Muscle of leg (tissue), 11 donors: Measurements from ENCODE around the gene CERS6. TPM values are rescaled to one million over a fixed set of nuclear protein-coding genes. Genes with fewer than 3 reads are reported as not detected.

Source experiments
- DNase-seq: peaks from one replicate; pipeline ENCODE4 v3.0.0; 2013
- H3K27ac ChIP-seq: one replicate; pipeline ENCODE4 v1.5.1; 2013; ENCODE audit warnings: mild to moderate bottlenecking, low read length, control low read depth
- H3K27me3 ChIP-seq: one replicate; pipeline ENCODE4 v1.6.1; 2013; ENCODE audit warnings: low read length; ENCODE audit not compliant: control insufficient read depth, insufficient read depth
- H3K36me3 ChIP-seq: one replicate; pipeline ENCODE4 v1.6.1; 2013; ENCODE audit warnings: low read length; ENCODE audit not compliant: control insufficient read depth, insufficient read depth
- H3K4me1 ChIP-seq: one replicate; pipeline ENCODE4 v1.6.1; 2013; ENCODE audit warnings: low read length; ENCODE audit not compliant: control insufficient read depth, insufficient read depth
- H3K4me3 ChIP-seq: one replicate; pipeline ENCODE4 v1.5.1; 2013; ENCODE audit warnings: low read length, control low read depth
- H3K9me3 ChIP-seq: replicated peaks from 2 replicates; pipeline ENCODE4 v1.6.1; 2013; ENCODE audit warnings: low read depth, low read length; ENCODE audit not compliant: control insufficient read depth
- WGBS: methylation state at CpG from one replicate; pipeline ENCODE4 v1.1.5; 2013; ENCODE audit warnings: missing lambda C conversion rate; ENCODE audit not compliant: insufficient coverage; 5-methylcytosine and 5-hydroxymethylcytosine counted together
- polyA plus RNA-seq, 8 donors: library from polyadenylated mRNA; unstranded; fragments of 120-200 nt; gene quantifications; one replicate each; pipeline versions ENCODE4 v1.2.1 to v1.2.3, GENCODE V29; 2013; ENCODE audit warnings: inconsistent platforms in 1 of 8, low replicate concordance in 1 of 8; ENCODE audit not compliant: insufficient read length in 8 of 8, insufficient read depth in 1 of 8
- total RNA-seq: library from RNA; stranded (reverse); fragments of 120-200 nt; gene quantifications from one replicate; pipeline ENCODE4 v1.2.4, GENCODE V29; 2013

The CERS6 gene
- total and polyA plus RNA-seq, 9 donors = 21.2 to 54.4 (median 39.0) TPM

- Histone ChIP-seq H3K4me3 (no peak overlapping the region), H3K27ac (no peak overlapping the region), H3K4me1 (peaks cover 2% of the 10 kb centered on the region), H3K36me3 (peaks cover 8% of the 10 kb centered on the region), H3K9me3 (no peaks in the 10 kb centered on the region), H3K27me3 (no peaks in the 10 kb centered on the region)
- DNase-seq = peak; percentile 33
- no CpG with 5 or more reads among the region's 3 CpGs for WGBS
Observed at GRCh38 chr2:168687314-168687713, 231.2 kb downstream of the CERS6 start.

- H3K4me1 ChIP-seq = peaks cover 2% of the 10 kb centered on the region
- H3K9me3 ChIP-seq = no peaks in the 10 kb centered on the region
- H3K36me3 ChIP-seq = peaks cover 10% of the 10 kb centered on the region
- no peak for DNase-seq
- H3K27me3 ChIP-seq = no peaks in the 10 kb centered on the region
- no peak overlapping the region for H3K27ac ChIP-seq
- H3K4me3 ChIP-seq = no peak overlapping the region
- 90% methylated on average over 1 of the region's 1 CpG for WGBS
Observed at GRCh38 chr2:168690381-168690885, 234.4 kb downstream of the CERS6 start.

- Histone ChIP-seq H3K9me3 (no peaks in the 10 kb centered on the region), H3K27ac (no peak overlapping the region), H3K27me3 (no peaks in the 10 kb centered on the region), H3K4me3 (no peak overlapping the region), H3K36me3 (peaks cover 13% of the 10 kb centered on the region), H3K4me1 (peaks cover 2% of the 10 kb centered on the region)
- DNase-seq = no peak
- 44% methylated on average over 1 of the region's 1 CpG for whole genome bisulfite sequencing
Observed at GRCh38 chr2:168691221-168691620, 235.1 kb downstream of the CERS6 start.

- no peak overlapping the region for H3K4me3 ChIP-seq
- no peaks in the 10 kb centered on the region for H3K27me3 ChIP-seq
- WGBS = 57% methylated on average over 1 of the region's 4 CpGs
- no peak overlapping the region for H3K27ac ChIP-seq
- peaks cover 16% of the 10 kb centered on the region for H3K36me3 ChIP-seq
- no peaks in the 10 kb centered on the region for H3K9me3 ChIP-seq
- no peaks in the 10 kb centered on the region for H3K4me1 ChIP-seq
- no peak for DNase-seq
Observed at GRCh38 chr2:168692132-168692744, 236.2 kb downstream of the CERS6 start.

- peaks cover 3% of the 10 kb centered on the region for H3K4me1 ChIP-seq
- no peaks in the 10 kb centered on the region for H3K9me3 ChIP-seq
- no peak overlapping the region for H3K27ac ChIP-seq
- H3K27me3 ChIP-seq = no peaks in the 10 kb centered on the region
- H3K36me3 ChIP-seq = peaks cover 16% of the 10 kb centered on the region
- DNase-seq = no peak
- no peak overlapping the region for H3K4me3 ChIP-seq
- no CpG with 5 or more reads among the region's 3 CpGs for WGBS
Observed at GRCh38 chr2:168694173-168694572, 238.1 kb downstream of the CERS6 start.

GRCh38 chr2:168694866-168695265 is 238.8 kb downstream of the CERS6 start:
- Histone ChIP-seq H3K4me3 (no peak overlapping the region), H3K27ac (no peak overlapping the region), H3K27me3 (no peaks in the 10 kb centered on the region), H3K9me3 (no peaks in the 10 kb centered on the region), H3K36me3 (peaks cover 16% of the 10 kb centered on the region), H3K4me1 (peaks cover 4% of the 10 kb centered on the region)
- no CpG with 5 or more reads among the region's 6 CpGs for WGBS
- DNase-seq = no peak

GRCh38 chr2:168697668-168698121 is 241.6 kb downstream of the CERS6 start:
- H3K36me3 ChIP-seq = peaks cover 7% of the 10 kb centered on the region
- H3K4me3 ChIP-seq = no peak overlapping the region
- peaks cover 11% of the 10 kb centered on the region for H3K4me1 ChIP-seq
- no peak overlapping the region for H3K27ac ChIP-seq
- no peak for DNase-seq
- WGBS = 100% methylated on average over 1 of the region's 3 CpGs
- H3K9me3 ChIP-seq = no peaks in the 10 kb centered on the region
- H3K27me3 ChIP-seq = no peaks in the 10 kb centered on the region

GRCh38 chr2:168698969-168699368 is 242.9 kb downstream of the CERS6 start:
- DNase-seq = peak; percentile 66
- H3K9me3 ChIP-seq = no peaks in the 10 kb centered on the region
- no peaks in the 10 kb centered on the region for H3K27me3 ChIP-seq
- 58% methylated on average over 2 of the region's 4 CpGs for WGBS
- no peak overlapping the region for H3K27ac ChIP-seq
- H3K36me3 ChIP-seq = peaks cover 7% of the 10 kb centered on the region
- no peak overlapping the region for H3K4me3 ChIP-seq
- peaks cover 11% of the 10 kb centered on the region for H3K4me1 ChIP-seq

- H3K36me3 ChIP-seq = peaks cover 7% of the 10 kb centered on the region
- H3K9me3 ChIP-seq = no peaks in the 10 kb centered on the region
- H3K4me1 ChIP-seq = peaks cover 11% of the 10 kb centered on the region
- H3K27me3 ChIP-seq = no peaks in the 10 kb centered on the region
- H3K4me3 ChIP-seq = no peak overlapping the region
- DNase-seq = peak; percentile 93
- 56% methylated on average over 2 of the region's 8 CpGs for WGBS
- peak overlapping the region; percentile 52 for H3K27ac ChIP-seq
Observed at GRCh38 chr2:168699844-168700417, 243.9 kb downstream of the CERS6 start.

- no peak for DNase-seq
- 83% methylated on average over 3 of the region's 5 CpGs for WGBS
- H3K36me3 ChIP-seq = peaks cover 3% of the 10 kb centered on the region
- H3K4me3 ChIP-seq = no peak overlapping the region
- no peaks in the 10 kb centered on the region for H3K9me3 ChIP-seq
- no peaks in the 10 kb centered on the region for H3K27me3 ChIP-seq
- H3K4me1 ChIP-seq = peaks cover 11% of the 10 kb centered on the region
- no peak overlapping the region for H3K27ac ChIP-seq
Observed at GRCh38 chr2:168700615-168701245, 244.7 kb downstream of the CERS6 start.
